Natural killer cell (primary cell): ENCODE measurements around the gene E4F1. TPM values are rescaled to one million over a fixed set of nuclear protein-coding genes. Genes with fewer than 3 reads are reported as not detected.

Experiments
- ATAC-seq, 3 donors: fragments of 150-1000 bp in 2 of 3; fragments of 200-7000 bp in 1 of 3; cut with Tn5 transposase; 1 replicate in 1 of 3; 2 replicates in 2 of 3; pipeline ENCODE4 v1.10.0; 2021; ENCODE audit warnings: mild to moderate bottlenecking in 2 of 3, moderate library complexity in 2 of 3
- DNase-seq, 2 donors: peaks; one replicate each; pipeline versions ENCODE4 v3.0.0 to v3.0.0-alpha.2; 2013 to 2021; ENCODE audit warnings: mixed read lengths in 1 of 2
- H3K27ac ChIP-seq: one replicate; pipeline ENCODE4 v1.5.1; 2013; ENCODE audit warnings: mild to moderate bottlenecking, low read length
- H3K27me3 ChIP-seq: one replicate; pipeline ENCODE4 v1.6.1; 2013; ENCODE audit warnings: low read length; ENCODE audit not compliant: control insufficient read depth, insufficient read depth
- H3K36me3 ChIP-seq: one replicate; pipeline ENCODE4 v1.6.1; 2013; ENCODE audit warnings: low read length; ENCODE audit not compliant: control insufficient read depth, insufficient read depth
- H3K4me1 ChIP-seq: one replicate; pipeline ENCODE4 v1.6.1; 2013; ENCODE audit warnings: low read length; ENCODE audit not compliant: control insufficient read depth, insufficient read depth
- H3K4me3 ChIP-seq: one replicate; pipeline ENCODE4 v1.5.1; 2013; ENCODE audit warnings: low read length
- H3K9me3 ChIP-seq: one replicate; pipeline ENCODE4 v1.6.1; 2013; ENCODE audit warnings: low read length; ENCODE audit not compliant: control insufficient read depth, insufficient read depth
- H3K27ac Mint-ChIP-seq, 2 donors: one replicate each; pipeline ENCODE4 v1.8.0; 2022; ENCODE audit warnings: mild to moderate bottlenecking in 2 of 2, mixed read lengths in 2 of 2, moderate library complexity in 1 of 2
- H3K27me3 Mint-ChIP-seq, 2 donors: one replicate each; pipeline ENCODE4 v1.8.0; 2022; ENCODE audit warnings: low read depth in 2 of 2, mixed read lengths in 2 of 2
- H3K36me3 Mint-ChIP-seq: one replicate; pipeline ENCODE4 v1.8.0; 2022; ENCODE audit warnings: mixed read lengths
- H3K4me1 Mint-ChIP-seq, 2 donors: one replicate each; pipeline ENCODE4 v1.8.0; 2022; ENCODE audit warnings: mixed read lengths in 2 of 2
- H3K4me3 Mint-ChIP-seq: one replicate; pipeline ENCODE4 v1.8.0; 2022; ENCODE audit warnings: mild to moderate bottlenecking, moderate library complexity, mixed read lengths
- H3K9me3 Mint-ChIP-seq, 2 donors: one replicate each; pipeline ENCODE4 v1.8.0; 2022; ENCODE audit warnings: mixed read lengths in 2 of 2
- CTCF ChIP-seq: fragments of 200-600 bp; IDR thresholded peaks from one replicate; pipeline ENCODE4 v1.8.0; 2022; ENCODE audit warnings: antibody characterized with exemption
- WGBS: methylation state at CpG from one replicate; pipeline ENCODE4 v1.1.7; 2013; ENCODE audit warnings: missing lambda C conversion rate; ENCODE audit not compliant: insufficient coverage; 5-methylcytosine and 5-hydroxymethylcytosine counted together
- intact Hi-C: fragments of 100-400 bp; cut with micrococcal nuclease; formaldehyde crosslinking; loops from one replicate; pipeline ENCODE4 v1.14.2; 2022
- total RNA-seq, 4 donors: library from RNA; stranded (reverse); fragments of 120-200 nt in 1 of 4; gene quantifications; one replicate each; pipeline versions ENCODE4 v1.2.3 to v1.2.4, GENCODE V29; 2013 to 2022

Gene E4F1
- total RNA-seq, 3 donors from 2014 or later (not counting 1 experiment from before 2014, with no cell fraction given) = 43.6 to 45.7 (median 45.7) TPM

GRCh38 chr16:2210386-2211365, 12.7 kb upstream of the E4F1 start, which contains the start of gene BRICD5:
Gene BRICD5, minus strand, starts transcription at chr16:2210863. Its CDS starts 30 bp downstream, at chr16:2210833.
- Mint-ChIP-seq H3K9me3 (no peaks in the 10 kb centered on the region), H3K4me1 (peaks cover 13 to 31% of the 10 kb centered on the region in 2 donors), H3K27me3 (no peaks in the 10 kb centered on the region), H3K27ac (no peak within 1 kb of the TSS), H3K4me3 (no peak within 1 kb of the TSS), H3K36me3 (no peaks in the 10 kb centered on the region)
- H3K27me3 ChIP-seq = no peaks in the 10 kb centered on the region
- intact Hi-C loops = loop anchor here (10.0 kb wide), 1 partner anchor 56 kb away; the partner anchor contains the start of gene TRAF7
- no peak for DNase-seq
- no peak for TF ChIP-seq CTCF
- peaks cover 31% of the 10 kb centered on the region for H3K36me3 ChIP-seq
- ATAC-seq = no peak
- 84% methylated on average over 24 of the region's 24 CpGs for WGBS
- peaks cover 38% of the 10 kb centered on the region for H3K4me1 ChIP-seq
- no peak within 1 kb of the TSS for H3K4me3 ChIP-seq
- H3K27ac ChIP-seq = no peak within 1 kb of the TSS
- H3K9me3 ChIP-seq = no peaks in the 10 kb centered on the region

- Mint-ChIP-seq H3K36me3 (no peaks in the 10 kb centered on the region), H3K4me3 (peak overlapping the region; percentile 65)
- WGBS = 94% methylated on average over 11 of the region's 11 CpGs
These were observed 11.5 kb upstream of the E4F1 start for GRCh38 chr16:2211923-2212347.

GRCh38 chr16:2212362-2213324, 10.7 kb upstream of the E4F1 start:
- peak overlapping the region; percentile 65 for H3K4me3 Mint-ChIP-seq
- 92% methylated on average over 19 of the region's 19 CpGs for WGBS
- Histone ChIP-seq H3K36me3 (peaks cover 24% of the 10 kb centered on the region), H3K4me1 (peaks cover 31% of the 10 kb centered on the region), H3K9me3 (no peaks in the 10 kb centered on the region), H3K4me3 (no peak overlapping the region), H3K27ac (no peak overlapping the region), H3K27me3 (no peaks in the 10 kb centered on the region)
- H3K27me3 Mint-ChIP-seq = no peaks in the 10 kb centered on the region
- intact Hi-C loops = loop anchor here (10.0 kb wide), 1 partner anchor 58 kb away; the partner anchor contains the start of gene TRAF7
- ATAC-seq (no peak), DNase-seq (no peak)
- peaks cover 4 to 20% of the 10 kb centered on the region in 2 donors for H3K4me1 Mint-ChIP-seq
- no peaks in the 10 kb centered on the region for H3K36me3 Mint-ChIP-seq
- TF ChIP-seq CTCF = no peak
- H3K27ac Mint-ChIP-seq = no peak overlapping the region
- H3K9me3 Mint-ChIP-seq = no peaks in the 10 kb centered on the region

More at GRCh38 chr16:2211923-2212347, 11.5 kb upstream of the E4F1 start:
- Histone ChIP-seq H3K27me3 (no peaks in the 10 kb centered on the region), H3K9me3 (no peaks in the 10 kb centered on the region), H3K27ac (no peak overlapping the region), H3K4me3 (no peak overlapping the region), H3K36me3 (peaks cover 31% of the 10 kb centered on the region), H3K4me1 (peaks cover 31% of the 10 kb centered on the region)
- Mint-ChIP-seq H3K27me3 (no peaks in the 10 kb centered on the region), H3K9me3 (no peaks in the 10 kb centered on the region), H3K27ac (no peak overlapping the region), H3K4me1 (peaks cover 5 to 24% of the 10 kb centered on the region in 2 donors)
- intact Hi-C loops = loop anchor here (10.0 kb wide), 1 partner anchor 57 kb away; the partner anchor contains the start of gene TRAF7
- TF ChIP-seq CTCF = no peak
- DNase-seq = no peak
- no peak for ATAC-seq
